HG03521 (cell line): ENCODE data around the gene VARS2.
A peak's percentile ranks its signal among the peaks of the same experiment; 100 is the strongest.
"Not testable (repeated sequence)": the region's sequence is repeated elsewhere in the genome, so short reads cannot be mapped to it uniquely, and the experiment has no call there.

Source experiments
- ATAC-seq: cut with Tn5 transposase; IDR thresholded peaks from one replicate; pipeline ENCODE4 v1.9.1; 2021; ENCODE audit warnings: mild to moderate bottlenecking, moderate library complexity; ENCODE audit not compliant: unreplicated experiment

The VARS2 gene

GRCh38 chr6:30927080-30927479, 13.0 kb downstream of the VARS2 start:
- ATAC-seq = not testable (repeated sequence)

- no peak for ATAC-seq
Measured at GRCh38 chr6:30928677-30929076, 14.6 kb downstream of the VARS2 start.

GRCh38 chr6:30930506-30930905, 16.5 kb downstream of the VARS2 start:
- no peak for ATAC-seq

GRCh38 chr6:30931272-30931671, 17.2 kb downstream of the VARS2 start:
- no peak for ATAC-seq

- ATAC-seq = no peak
Measured at GRCh38 chr6:30931969-30932645, 18.1 kb downstream of the VARS2 start, which contains the start of gene SFTA2. SFTA2 (minus strand) TSS chr6:30932170; CDS start chr6:30932096, 74 bp downstream.

- ATAC-seq = no peak
Measured at GRCh38 chr6:30932665-30933365, 18.8 kb downstream of the VARS2 start.

DNA sequence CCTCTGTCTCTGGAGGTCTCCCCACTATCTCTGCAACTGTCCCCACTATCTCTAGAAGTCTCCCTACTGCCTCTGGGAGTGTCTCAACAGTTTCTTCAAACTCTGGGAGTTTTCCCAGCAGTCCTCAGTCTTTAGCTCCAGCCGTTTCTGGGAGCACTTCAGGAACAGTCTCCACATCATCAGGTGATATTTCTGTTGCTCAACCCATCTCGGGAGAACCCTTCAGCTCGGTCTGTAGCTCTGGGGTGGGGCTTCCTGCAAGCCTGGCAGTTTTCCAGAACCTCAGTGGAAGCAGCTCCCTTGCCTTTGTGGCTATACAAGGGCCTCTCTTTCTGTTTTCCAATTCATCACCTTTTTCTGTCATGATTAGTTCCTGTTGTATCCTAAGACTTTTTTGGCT, 21.0 kb downstream of the VARS2 start:
- ATAC-seq = no peak

GRCh38 chr6:30937265-30937664, 23.2 kb downstream of the VARS2 start:
- no peak for ATAC-seq

- ATAC-seq = no peak
Measured at GRCh38 chr6:30938730-30939129, 24.7 kb downstream of the VARS2 start.

DNA sequence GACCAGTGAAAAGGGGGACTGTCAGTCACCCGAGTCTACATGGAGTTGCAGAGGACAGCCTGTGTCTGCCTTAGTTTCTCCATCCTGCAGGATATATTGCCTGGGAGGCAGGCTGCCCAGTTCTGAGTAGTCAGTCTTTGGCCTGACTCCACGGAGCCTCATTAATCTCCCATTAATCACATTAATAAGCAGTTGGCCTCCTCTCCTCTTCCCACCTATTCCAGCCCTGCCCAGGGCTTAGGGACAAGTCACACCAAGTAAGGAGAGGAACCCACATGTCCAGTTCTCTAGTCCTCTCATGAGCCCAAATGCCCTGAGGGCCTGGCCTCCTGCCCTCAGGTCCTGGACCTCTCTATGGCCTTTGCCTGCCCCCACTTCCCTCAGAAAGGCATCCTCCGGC, 25.4 kb downstream of the VARS2 start:
- no peak for ATAC-seq

DNA sequence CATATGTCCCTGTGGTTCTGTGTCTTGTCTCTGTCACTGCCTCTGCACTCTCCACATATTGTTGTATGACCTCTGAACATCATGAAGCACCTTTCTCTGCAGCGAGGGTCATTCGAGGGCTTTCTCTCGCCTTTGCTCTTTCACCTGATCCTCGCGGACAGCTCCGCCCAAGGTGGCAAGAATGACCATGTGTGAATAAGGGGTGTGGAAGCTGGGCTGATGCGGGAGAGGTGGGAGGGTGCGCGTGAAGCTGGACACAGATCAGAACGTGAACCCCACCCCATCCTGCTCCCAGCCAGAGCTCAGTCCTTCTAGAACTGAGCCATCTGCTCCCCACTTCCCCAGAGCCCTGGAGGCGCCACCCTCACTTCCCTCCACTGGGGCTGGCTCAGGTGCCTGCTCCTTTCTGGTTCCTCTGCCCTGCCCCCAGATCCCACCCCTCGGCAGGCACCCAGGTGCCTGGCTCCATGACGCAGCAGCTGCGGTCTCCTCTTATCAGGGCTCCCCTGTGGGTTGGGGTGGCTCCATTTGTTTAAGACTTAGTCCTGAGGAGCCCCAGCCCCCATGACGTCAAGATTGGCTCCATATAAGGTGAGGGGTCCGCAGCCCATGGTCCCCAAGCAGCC, 26.4 kb downstream of the VARS2 start, which contains the start of gene MUCL3:
TSS of gene MUCL3 (plus strand) at position 613 of the 626 bp plus-strand sequence. CDS start 27 bp downstream, outside the sequence.
- ATAC-seq = no peak

GRCh38 chr6:30942338-30943060, 28.5 kb downstream of the VARS2 start:
- ATAC-seq = no peak

DNA sequence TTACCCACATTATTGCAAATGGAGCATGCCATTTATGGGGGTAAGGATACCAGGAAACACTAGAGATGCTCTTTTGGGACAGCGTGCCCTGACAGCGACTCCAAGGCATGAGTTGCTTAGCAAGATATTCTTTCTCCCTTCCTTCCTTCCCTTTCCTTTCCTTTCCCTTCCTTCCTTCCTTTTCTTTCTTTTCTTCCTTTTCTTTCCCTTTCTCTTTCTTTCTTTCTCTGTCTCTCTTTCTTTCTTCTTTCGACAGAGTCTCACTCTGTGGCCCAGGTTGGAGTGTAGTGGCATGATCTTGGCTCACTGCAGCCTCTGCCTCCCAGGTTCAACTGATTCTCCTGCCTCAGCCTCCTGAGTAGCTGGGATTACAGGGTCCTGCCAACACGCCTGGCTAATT, 30.0 kb downstream of the VARS2 start:
- ATAC-seq = no peak

- no peak for ATAC-seq
Measured at GRCh38 chr6:30945281-30945680, 31.2 kb downstream of the VARS2 start.

DNA sequence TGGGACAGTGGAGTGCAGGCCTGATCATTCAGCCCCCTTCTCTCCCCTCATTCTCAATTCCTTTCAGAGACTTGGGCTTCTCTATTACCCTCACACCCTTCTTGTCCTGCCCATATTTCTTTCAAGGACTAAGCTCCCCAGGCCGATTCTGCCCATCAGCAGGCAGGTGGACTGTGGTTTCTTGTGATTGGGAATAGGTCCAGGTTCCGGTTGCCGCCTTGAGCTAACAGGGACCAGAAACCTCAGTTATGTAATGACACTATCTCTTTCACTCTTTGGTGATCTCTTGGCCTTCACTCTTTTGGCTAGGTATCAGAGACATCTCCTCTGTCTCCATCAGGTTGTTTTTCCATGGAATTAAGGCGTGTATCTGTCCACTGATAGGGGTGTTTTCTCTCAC, 33.2 kb downstream of the VARS2 start:
- no peak for ATAC-seq

- ATAC-seq = no peak
Measured at GRCh38 chr6:30948811-30949210, 34.8 kb downstream of the VARS2 start.

GRCh38 chr6:30951907-30952469, 38.0 kb downstream of the VARS2 start:
- no peak for ATAC-seq

GRCh38 chr6:30954631-30955366, 40.8 kb downstream of the VARS2 start:
- no peak for ATAC-seq

GRCh38 chr6:30955367-30956042, 41.5 kb downstream of the VARS2 start:
- peak; percentile 49 for ATAC-seq

DNA sequence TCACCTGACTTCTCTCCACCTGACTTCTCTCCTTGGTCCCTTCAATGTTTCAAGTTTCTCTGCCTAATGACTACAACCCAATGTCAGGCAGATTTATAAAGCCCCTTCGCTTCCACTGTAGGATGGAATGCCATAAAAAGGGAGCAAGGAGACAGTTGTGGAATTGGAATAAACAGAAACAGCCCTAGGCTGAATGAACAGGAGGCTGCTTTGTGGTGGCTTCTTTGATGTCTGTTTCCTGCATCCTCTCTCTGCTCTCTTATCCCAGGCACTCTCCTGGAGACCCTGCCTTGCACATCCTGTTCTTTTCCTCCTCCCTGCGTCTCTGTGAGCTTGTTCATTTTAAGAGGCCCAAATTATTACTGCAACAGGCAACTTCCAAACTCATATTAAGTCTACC, 43.7 kb downstream of the VARS2 start:
- ATAC-seq = no peak
